ENCODE results near the gene G6PC1.

DNA sequence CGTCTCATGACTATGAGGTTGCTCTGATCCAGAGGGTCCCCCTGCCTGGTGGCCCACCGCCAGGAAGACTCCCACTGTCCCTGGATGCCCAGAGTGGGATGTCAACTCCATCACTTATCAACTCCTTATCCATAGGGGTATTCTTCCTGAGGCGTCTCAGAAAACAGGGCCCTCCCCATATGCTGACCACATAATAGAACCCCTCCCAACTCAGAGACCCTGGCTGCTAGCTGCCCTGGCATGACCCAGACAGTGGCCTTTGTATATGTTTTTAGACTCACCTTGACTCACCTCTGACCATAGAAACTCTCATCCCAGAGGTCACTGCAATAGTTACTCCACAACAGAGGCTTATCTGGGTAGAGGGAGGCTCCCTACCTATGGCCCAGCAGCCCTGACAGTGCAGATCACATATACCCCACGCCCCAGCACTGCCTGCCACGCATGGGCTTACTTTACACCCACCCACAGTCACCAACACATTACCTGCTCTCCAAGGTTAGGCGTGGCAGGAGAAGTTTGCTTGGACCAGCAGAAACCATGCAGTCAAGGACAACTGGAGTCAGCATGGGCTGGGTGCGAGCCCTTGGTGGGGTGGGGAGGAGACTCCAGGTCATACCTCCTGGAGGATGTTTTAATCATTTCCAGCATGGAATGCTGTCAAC lies 2.3 kb upstream of the G6PC1 start:
- TF ChIP-seq, protein P1, sequence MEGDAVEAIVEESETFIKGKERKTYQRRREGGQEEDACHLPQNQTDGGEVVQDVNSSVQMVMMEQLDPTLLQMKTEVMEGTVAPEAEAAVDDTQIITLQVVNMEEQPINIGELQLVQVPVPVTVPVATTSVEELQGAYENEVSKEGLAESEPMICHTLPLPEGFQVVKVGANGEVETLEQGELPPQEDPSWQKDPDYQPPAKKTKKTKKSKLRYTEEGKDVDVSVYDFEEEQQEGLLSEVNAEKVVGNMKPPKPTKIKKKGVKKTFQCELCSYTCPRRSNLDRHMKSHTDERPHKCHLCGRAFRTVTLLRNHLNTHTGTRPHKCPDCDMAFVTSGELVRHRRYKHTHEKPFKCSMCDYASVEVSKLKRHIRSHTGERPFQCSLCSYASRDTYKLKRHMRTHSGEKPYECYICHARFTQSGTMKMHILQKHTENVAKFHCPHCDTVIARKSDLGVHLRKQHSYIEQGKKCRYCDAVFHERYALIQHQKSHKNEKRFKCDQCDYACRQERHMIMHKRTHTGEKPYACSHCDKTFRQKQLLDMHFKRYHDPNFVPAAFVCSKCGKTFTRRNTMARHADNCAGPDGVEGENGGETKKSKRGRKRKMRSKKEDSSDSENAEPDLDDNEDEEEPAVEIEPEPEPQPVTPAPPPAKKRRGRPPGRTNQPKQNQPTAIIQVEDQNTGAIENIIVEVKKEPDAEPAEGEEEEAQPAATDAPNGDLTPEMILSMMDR (IDR thresholded peaks at IDR 0.05): no peak
- TF ChIP-seq POLR2A (IDR thresholded peaks at IDR 0.05): no peak

Measured in uterus (tissue), 2 donors.